Retina (tissue), 1 donor: Measurements from ENCODE around the gene GNG7.
"Not testable (repeated sequence)": the region's sequence is repeated elsewhere in the genome, so short reads cannot be mapped to it uniquely, and the experiment has no call there.

Source experiments
- DNase-seq: peaks from one replicate; pipeline ENCODE4 v3.0.0-alpha.2; 2016

Gene GNG7

GRCh38 chr19:2569596-2570465 is 132.7 kb downstream of the GNG7 start:
- DNase-seq, result no peak

- no peak for DNase-seq
These were observed 134.5 kb downstream of the GNG7 start for GRCh38 chr19:2567996-2568395.

- no peak for DNase-seq
These were observed 134.9 kb downstream of the GNG7 start for GRCh38 chr19:2567580-2567979.

- not testable (repeated sequence) for DNase-seq
These were observed 138.9 kb downstream of the GNG7 start for GRCh38 chr19:2563546-2563945.

- no peak for DNase-seq
These were observed 140.6 kb downstream of the GNG7 start for GRCh38 chr19:2561895-2562294.

- DNase-seq, result no peak
These were observed 141.3 kb downstream of the GNG7 start for GRCh38 chr19:2561221-2561620.

GRCh38 chr19:2560369-2560768 is 142.1 kb downstream of the GNG7 start:
- no peak for DNase-seq

- no peak for DNase-seq
These were observed 144.0 kb downstream of the GNG7 start for GRCh38 chr19:2558543-2558942.

- not testable (repeated sequence) for DNase-seq
These were observed 144.4 kb downstream of the GNG7 start for GRCh38 chr19:2558131-2558530.

GRCh38 chr19:2557093-2557440 is 145.4 kb downstream of the GNG7 start:
- DNase-seq, result no peak

GRCh38 chr19:2556221-2557092 is 146.0 kb downstream of the GNG7 start:
- DNase-seq, result no peak

GRCh38 chr19:2555422-2556220 is 146.9 kb downstream of the GNG7 start:
- DNase-seq, result no peak

- DNase-seq, result no peak
These were observed 147.6 kb downstream of the GNG7 start for GRCh38 chr19:2554856-2555255.

- DNase-seq, result no peak
These were observed 149.0 kb downstream of the GNG7 start for GRCh38 chr19:2553510-2553909.

GRCh38 chr19:2552859-2553258 is 149.6 kb downstream of the GNG7 start:
- no peak for DNase-seq

- DNase-seq, result peak; percentile 21
These were observed 150.7 kb downstream of the GNG7 start for GRCh38 chr19:2551864-2552185.

GRCh38 chr19:2551172-2551863 is 151.2 kb downstream of the GNG7 start:
- DNase-seq, result no peak

- DNase-seq, result peak; percentile 36
These were observed 151.9 kb downstream of the GNG7 start for GRCh38 chr19:2550431-2551171.

- DNase-seq, result no peak
These were observed 152.7 kb downstream of the GNG7 start for GRCh38 chr19:2549701-2550191.

- no peak for DNase-seq
These were observed 153.5 kb downstream of the GNG7 start for GRCh38 chr19:2548966-2549365.

GRCh38 chr19:2547721-2548120 is 154.8 kb downstream of the GNG7 start:
- DNase-seq, result no peak
